ENCODE data around the gene ELP5. TPM values are rescaled to one million over a fixed set of nuclear protein-coding genes. Genes with fewer than 3 reads are reported as not detected.

Gene ELP5
- polyA plus RNA-seq, 1 of the 3 experiments (the other 2 are of a cell fraction): 45.4 TPM

DNA sequence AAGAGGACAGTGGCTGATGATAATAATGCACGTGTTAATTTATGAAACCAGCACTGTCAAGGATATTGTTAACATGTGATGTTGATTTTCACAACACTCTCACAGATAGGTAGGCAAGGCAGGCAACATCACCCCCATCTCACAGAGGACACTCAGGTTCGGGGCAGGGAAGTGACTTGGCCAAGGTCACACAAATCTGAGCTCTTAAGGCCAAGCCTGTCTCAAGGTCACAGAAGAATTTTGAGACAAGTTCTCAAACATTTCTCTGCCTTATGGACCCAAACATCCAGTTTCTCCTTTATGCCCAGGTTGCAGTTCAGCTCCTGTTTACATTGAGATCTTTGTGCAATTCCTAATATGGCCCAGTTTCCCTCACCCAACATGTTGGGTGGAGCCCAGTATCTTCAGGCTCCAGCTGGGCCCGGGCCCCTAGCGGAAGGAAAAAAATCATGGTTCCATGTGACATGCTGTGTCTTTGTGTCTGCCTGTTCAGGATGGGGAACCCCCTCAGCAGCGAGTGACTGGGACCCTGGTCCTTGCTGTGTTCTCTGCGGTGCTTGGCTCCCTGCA, 30.8 kb downstream of the ELP5 start (continued):
- TF ChIP-seq, protein P1, sequence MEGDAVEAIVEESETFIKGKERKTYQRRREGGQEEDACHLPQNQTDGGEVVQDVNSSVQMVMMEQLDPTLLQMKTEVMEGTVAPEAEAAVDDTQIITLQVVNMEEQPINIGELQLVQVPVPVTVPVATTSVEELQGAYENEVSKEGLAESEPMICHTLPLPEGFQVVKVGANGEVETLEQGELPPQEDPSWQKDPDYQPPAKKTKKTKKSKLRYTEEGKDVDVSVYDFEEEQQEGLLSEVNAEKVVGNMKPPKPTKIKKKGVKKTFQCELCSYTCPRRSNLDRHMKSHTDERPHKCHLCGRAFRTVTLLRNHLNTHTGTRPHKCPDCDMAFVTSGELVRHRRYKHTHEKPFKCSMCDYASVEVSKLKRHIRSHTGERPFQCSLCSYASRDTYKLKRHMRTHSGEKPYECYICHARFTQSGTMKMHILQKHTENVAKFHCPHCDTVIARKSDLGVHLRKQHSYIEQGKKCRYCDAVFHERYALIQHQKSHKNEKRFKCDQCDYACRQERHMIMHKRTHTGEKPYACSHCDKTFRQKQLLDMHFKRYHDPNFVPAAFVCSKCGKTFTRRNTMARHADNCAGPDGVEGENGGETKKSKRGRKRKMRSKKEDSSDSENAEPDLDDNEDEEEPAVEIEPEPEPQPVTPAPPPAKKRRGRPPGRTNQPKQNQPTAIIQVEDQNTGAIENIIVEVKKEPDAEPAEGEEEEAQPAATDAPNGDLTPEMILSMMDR (IDR thresholded peaks at IDR 0.05): no peak

DNA sequence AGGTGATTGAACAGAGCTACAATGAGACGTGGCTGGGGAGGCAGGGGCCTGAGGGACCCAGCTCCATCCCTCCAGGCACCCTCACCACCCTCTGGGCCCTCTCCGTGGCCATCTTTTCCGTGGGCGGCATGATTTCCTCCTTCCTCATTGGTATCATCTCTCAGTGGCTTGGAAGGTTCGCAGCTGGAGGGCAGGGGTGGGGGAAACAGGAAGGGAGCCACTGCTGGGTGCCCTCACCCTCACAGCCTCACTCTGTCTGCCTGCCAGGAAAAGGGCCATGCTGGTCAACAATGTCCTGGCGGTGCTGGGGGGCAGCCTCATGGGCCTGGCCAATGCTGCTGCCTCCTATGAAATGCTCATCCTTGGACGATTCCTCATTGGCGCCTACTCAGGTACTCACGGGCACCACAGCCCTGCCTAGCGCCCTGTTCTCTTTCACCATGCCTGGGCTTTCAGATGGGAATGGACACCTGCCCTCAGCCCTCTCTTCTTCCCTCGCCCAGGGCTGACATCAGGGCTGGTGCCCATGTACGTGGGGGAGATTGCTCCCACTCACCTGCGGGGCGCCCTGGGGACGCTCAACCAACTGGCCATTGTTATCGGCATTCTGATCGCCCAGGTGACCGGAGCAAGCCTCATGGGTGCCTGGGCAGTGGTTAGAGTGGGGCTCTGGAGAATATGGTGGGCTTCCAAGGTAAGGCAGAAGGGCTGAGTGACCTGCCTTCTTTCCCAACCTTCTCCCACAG, 31.6 kb downstream of the ELP5 start:
- peaks cover 6 to 18% of the 10 kb centered on the region in 2 experiments; a peak in 2 of 4 replicates for H3K4me1 ChIP-seq (ENCODE audit: control insufficient read depth in 1 of 2, insufficient read depth in 2 of 2, low read depth in 1 of 2, low read length in 1 of 2)
- POLR2A ChIA-PET: no interaction called here

More for the DNA sequence above, 31.6 kb downstream of the ELP5 start:
- no peak overlapping the region for H3K4me2 ChIP-seq
- H3F3A ChIP-seq (replicated peaks; ENCODE audit: insufficient read depth): peaks cover 15% of the 10 kb centered on the region
- 86% methylated on average over 16 of the region's 18 CpGs for WGBS (ENCODE audit: low lambda C conversion rate)
- no peak overlapping the region for H3K4me3 ChIP-seq (ENCODE audit: low read depth in 2 of 2, low read length in 1 of 2)
- H3K9me2 ChIP-seq: no peaks in the 10 kb centered on the region
- no peak overlapping the region for H3K9ac ChIP-seq
- H4K20me1 ChIP-seq (ENCODE audit: insufficient read depth): no peaks in the 10 kb centered on the region
- no peak overlapping the region for H2AFZ ChIP-seq (ENCODE audit: low read depth)
- peak; percentile 15 for DNase-seq
- peaks cover 6% of the 10 kb centered on the region; the same call in 1 of the 2 replicates for H3K27me3 ChIP-seq (ENCODE audit: insufficient read depth)
- no peaks in the 10 kb centered on the region for H3K9me3 ChIP-seq
- no peaks in the 10 kb centered on the region for H3K36me3 ChIP-seq (replicated peaks in 1 of 2; ENCODE audit: control insufficient read depth in 1 of 2, insufficient read depth in 2 of 2, low read length in 1 of 2)
- TF ChIP-seq EP300 (IDR thresholded peaks at IDR 0.05; ENCODE audit: borderline replicate concordance in 1 of 2, low read depth in 1 of 2, low read length in 1 of 2) (no peak), YY1 (IDR thresholded peaks at IDR 0.05; ENCODE audit: low read depth) (no peak), TEAD4 (IDR thresholded peaks at IDR 0.05; ENCODE audit: borderline replicate concordance, insufficient read depth) (no peak), RCOR1 (IDR thresholded peaks at IDR 0.05; ENCODE audit: low read length) (no peak), GATA2 (CRISPR knock-in tag; IDR thresholded peaks at IDR 0.05) (no peak), RAD21 (IDR thresholded peaks at IDR 0.05; ENCODE audit: low read length) (no peak), TCF12 (IDR thresholded peaks at IDR 0.05) (no peak), SMC3 (IDR thresholded peaks at IDR 0.05; ENCODE audit: low read depth, low read length) (no peak), GABPA (IDR thresholded peaks at IDR 0.05; ENCODE audit: low read depth) (no peak)
- TF ChIP-seq, protein P2, sequence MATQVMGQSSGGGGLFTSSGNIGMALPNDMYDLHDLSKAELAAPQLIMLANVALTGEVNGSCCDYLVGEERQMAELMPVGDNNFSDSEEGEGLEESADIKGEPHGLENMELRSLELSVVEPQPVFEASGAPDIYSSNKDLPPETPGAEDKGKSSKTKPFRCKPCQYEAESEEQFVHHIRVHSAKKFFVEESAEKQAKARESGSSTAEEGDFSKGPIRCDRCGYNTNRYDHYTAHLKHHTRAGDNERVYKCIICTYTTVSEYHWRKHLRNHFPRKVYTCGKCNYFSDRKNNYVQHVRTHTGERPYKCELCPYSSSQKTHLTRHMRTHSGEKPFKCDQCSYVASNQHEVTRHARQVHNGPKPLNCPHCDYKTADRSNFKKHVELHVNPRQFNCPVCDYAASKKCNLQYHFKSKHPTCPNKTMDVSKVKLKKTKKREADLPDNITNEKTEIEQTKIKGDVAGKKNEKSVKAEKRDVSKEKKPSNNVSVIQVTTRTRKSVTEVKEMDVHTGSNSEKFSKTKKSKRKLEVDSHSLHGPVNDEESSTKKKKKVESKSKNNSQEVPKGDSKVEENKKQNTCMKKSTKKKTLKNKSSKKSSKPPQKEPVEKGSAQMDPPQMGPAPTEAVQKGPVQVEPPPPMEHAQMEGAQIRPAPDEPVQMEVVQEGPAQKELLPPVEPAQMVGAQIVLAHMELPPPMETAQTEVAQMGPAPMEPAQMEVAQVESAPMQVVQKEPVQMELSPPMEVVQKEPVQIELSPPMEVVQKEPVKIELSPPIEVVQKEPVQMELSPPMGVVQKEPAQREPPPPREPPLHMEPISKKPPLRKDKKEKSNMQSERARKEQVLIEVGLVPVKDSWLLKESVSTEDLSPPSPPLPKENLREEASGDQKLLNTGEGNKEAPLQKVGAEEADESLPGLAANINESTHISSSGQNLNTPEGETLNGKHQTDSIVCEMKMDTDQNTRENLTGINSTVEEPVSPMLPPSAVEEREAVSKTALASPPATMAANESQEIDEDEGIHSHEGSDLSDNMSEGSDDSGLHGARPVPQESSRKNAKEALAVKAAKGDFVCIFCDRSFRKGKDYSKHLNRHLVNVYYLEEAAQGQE (IDR thresholded peaks at IDR 0.05; ENCODE audit: low read depth, low read length): no peak
- no peaks in the 10 kb centered on the region for H3K79me2 ChIP-seq (ENCODE audit: insufficient read depth)
- CTCF ChIA-PET: interaction anchor here (1.6 to 8.8 kb wide), 3 partner anchors 9 to 40 kb away, joined by 4 to 169 read pairs (median 34); no protein-coding TSS in a partner anchor
- no peak overlapping the region for H3K27ac ChIP-seq (ENCODE audit: low read depth in 2 of 2, low read length in 1 of 2)

Measured in SK-N-SH (cell line).